OCI-LY7 (cell line): Measurements from ENCODE around the gene TFF2. TPM values are rescaled to one million over a fixed set of nuclear protein-coding genes. Genes with fewer than 3 reads are reported as not detected.

ENCODE experiments used
- BruUV-seq: library from RNA; stranded (reverse); fragments of 400-500 nt; replicated peaks from 2 replicates; lab custom pipeline; 2021; lab: Mats Ljungman, UMichigan
- CTCF ChIA-PET: fragments of 300-600 bp; sonication (Branson Sonifier 250); formaldehyde crosslinking; loops from one replicate; lab custom pipeline; 2022; ENCODE audit warnings: antibody characterized with exemption; ENCODE audit not compliant: unreplicated experiment; lab: Charles Lee
- POLR2A ChIA-PET: fragments of 300-600 bp; sonication (Branson Sonifier 250); formaldehyde crosslinking; loops from one replicate; lab custom pipeline; 2022; ENCODE audit warnings: antibody characterized with exemption; lab: Charles Lee
- DNase-seq: peaks from one replicate; pipeline ENCODE4 v3.0.0-alpha.2; 2015; ENCODE audit warnings: low spot score
- H2AFZ ChIP-seq: fragments of 200-600 bp; sonication (generic), shearing (Covaris generic); 2 replicates; pipeline ENCODE4 v1.6.1; 2014; ENCODE audit warnings: mild to moderate bottlenecking, antibody characterized with exemption, low read length, moderate library complexity
- H3K27ac ChIP-seq: fragments of 200-600 bp; sonication (generic); 2 replicates; pipeline ENCODE4 v1.5.1; 2014; ENCODE audit warnings: mixed run types, low read depth, mild to moderate bottlenecking, moderate library complexity, low read length, inconsistent platforms; ENCODE audit not compliant: poor library complexity, severe bottlenecking
- H3K36me3 ChIP-seq: fragments of 200-600 bp; sonication (generic); 2 replicates; pipeline ENCODE4 v1.6.1; 2014; ENCODE audit warnings: mild to moderate bottlenecking, antibody characterized with exemption, low read length, moderate library complexity, mixed read lengths; ENCODE audit not compliant: insufficient read depth
- H3K4me1 ChIP-seq: fragments of 200-600 bp; sonication (generic); 2 replicates; pipeline ENCODE4 v1.5.1; 2014; ENCODE audit warnings: mild to moderate bottlenecking, low read length; ENCODE audit not compliant: insufficient read depth, poor library complexity, severe bottlenecking
- H3K4me2 ChIP-seq: fragments of 200-600 bp; sonication (generic); 2 replicates; pipeline ENCODE4 v1.6.1; 2014; ENCODE audit warnings: mild to moderate bottlenecking, low read length
- H3K4me3 ChIP-seq: fragments of 200-600 bp; sonication (generic); 2 replicates; pipeline ENCODE4 v1.5.1; 2014; ENCODE audit warnings: mild to moderate bottlenecking, low read depth, low read length; ENCODE audit not compliant: poor library complexity, severe bottlenecking
- H3K79me2 ChIP-seq: fragments of 200-600 bp; sonication (generic); 2 replicates; pipeline ENCODE4 v1.6.1; 2016; ENCODE audit warnings: low read depth, mild to moderate bottlenecking, low read length, moderate library complexity, mixed read lengths; ENCODE audit not compliant: insufficient read depth
- H3K9me2 ChIP-seq: fragments of 200-600 bp; sonication (generic); 2 replicates; pipeline ENCODE4 v1.6.1; 2016; ENCODE audit warnings: mild to moderate bottlenecking, low read length, mixed read lengths; ENCODE audit not compliant: insufficient read depth
- H3K9me3 ChIP-seq: fragments of 200-600 bp; sonication (generic); 2 replicates; pipeline ENCODE4 v1.6.1; 2014; ENCODE audit warnings: mild to moderate bottlenecking, mixed run types, low read length, mixed read lengths
- H4K20me1 ChIP-seq: fragments of 200-600 bp; sonication (generic); 2 replicates; pipeline ENCODE4 v1.6.1; 2014; ENCODE audit warnings: mild to moderate bottlenecking, antibody characterized with exemption, low read length, moderate library complexity, mixed read lengths; ENCODE audit not compliant: insufficient read depth
- EZH2phosphoT487 ChIP-seq: fragments of 200-600 bp; sonication (generic); IDR thresholded peaks from 2 replicates; pipeline ENCODE4 v1.6.1; 2018; ENCODE audit warnings: low read depth, borderline replicate concordance, mild to moderate bottlenecking, mixed run types, antibody characterized with exemption, low read length, moderate library complexity, mixed read lengths
- intact Hi-C: fragments of 100-400 bp; cut with micrococcal nuclease; formaldehyde crosslinking; loops from one replicate; pipeline ENCODE4 v1.10.0; 2022; ENCODE audit not compliant: unreplicated experiment
- total RNA-seq, 2 experiments: library from RNA; depleted of rRNA in 1 of 2; stranded (reverse); fragments of >200 nt in 1 of 2; shearing (Covaris generic) in 1 of 2; gene quantifications; 2 replicates each; pipeline ENCODE4 v1.2.3, GENCODE V29; 2014 to 2022
- TF ChIP-seq, protein P1 (sequence below): fragments of 200-600 bp; sonication (generic); conservative IDR thresholded peaks from 2 replicates; pipeline ENCODE4 v1.5.1; 2014; ENCODE audit warnings: mild to moderate bottlenecking, antibody characterized with exemption, low read length, moderate library complexity, mixed read lengths

TFF2 gene
- total RNA-seq, 2 experiments from 2014 or later, result not detected

GRCh38 chr21:42304556-42305454 lies 46.0 kb downstream of the TFF2 start:
- no peaks in the 10 kb centered on the region for H3K79me2 ChIP-seq
- intact Hi-C loops, result loop anchor here (5.0 kb wide), 1 partner anchor 158 kb away; no protein-coding TSS in a partner anchor
- POLR2A ChIA-PET, result interaction anchor here (1.2 kb wide), 1 partner anchor 9 kb away, joined by 3 read pairs; no protein-coding TSS in a partner anchor

DNA sequence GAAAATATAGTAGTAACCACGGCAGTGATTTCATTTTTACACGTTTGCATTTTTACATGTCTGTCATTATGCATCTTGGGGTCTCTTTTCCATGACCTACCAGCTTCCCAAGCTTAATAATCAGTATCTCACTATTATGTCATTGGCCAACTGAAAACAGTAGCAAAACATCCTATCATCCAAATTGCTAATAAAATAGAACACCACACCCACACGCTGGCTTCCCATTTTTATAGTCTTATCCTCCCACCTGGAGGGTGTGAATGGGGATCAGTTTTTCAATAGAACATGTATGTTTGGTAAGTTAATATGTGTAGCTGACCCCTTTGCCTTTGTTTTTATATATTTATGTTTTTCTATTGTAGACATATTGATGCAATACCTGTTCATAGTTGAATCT lies 47.4 kb downstream of the TFF2 start:
- CTCF ChIA-PET, result no interaction called here
- H3K4me2 ChIP-seq, result no peak overlapping the region
- H3K79me2 ChIP-seq, result no peaks in the 10 kb centered on the region
- H3K9me2 ChIP-seq, result no peaks in the 10 kb centered on the region
- no peak for TF ChIP-seq EZH2phosphoT487
- TF ChIP-seq, protein P1, sequence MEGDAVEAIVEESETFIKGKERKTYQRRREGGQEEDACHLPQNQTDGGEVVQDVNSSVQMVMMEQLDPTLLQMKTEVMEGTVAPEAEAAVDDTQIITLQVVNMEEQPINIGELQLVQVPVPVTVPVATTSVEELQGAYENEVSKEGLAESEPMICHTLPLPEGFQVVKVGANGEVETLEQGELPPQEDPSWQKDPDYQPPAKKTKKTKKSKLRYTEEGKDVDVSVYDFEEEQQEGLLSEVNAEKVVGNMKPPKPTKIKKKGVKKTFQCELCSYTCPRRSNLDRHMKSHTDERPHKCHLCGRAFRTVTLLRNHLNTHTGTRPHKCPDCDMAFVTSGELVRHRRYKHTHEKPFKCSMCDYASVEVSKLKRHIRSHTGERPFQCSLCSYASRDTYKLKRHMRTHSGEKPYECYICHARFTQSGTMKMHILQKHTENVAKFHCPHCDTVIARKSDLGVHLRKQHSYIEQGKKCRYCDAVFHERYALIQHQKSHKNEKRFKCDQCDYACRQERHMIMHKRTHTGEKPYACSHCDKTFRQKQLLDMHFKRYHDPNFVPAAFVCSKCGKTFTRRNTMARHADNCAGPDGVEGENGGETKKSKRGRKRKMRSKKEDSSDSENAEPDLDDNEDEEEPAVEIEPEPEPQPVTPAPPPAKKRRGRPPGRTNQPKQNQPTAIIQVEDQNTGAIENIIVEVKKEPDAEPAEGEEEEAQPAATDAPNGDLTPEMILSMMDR, result no peak
- H4K20me1 ChIP-seq, result no peaks in the 10 kb centered on the region
- H3K36me3 ChIP-seq, result no peaks in the 10 kb centered on the region
- intact Hi-C loops, result no loop called here
- H2AFZ ChIP-seq, result no peak overlapping the region
- DNase-seq, result no peak
- H3K4me3 ChIP-seq, result no peak overlapping the region
- no TSS peak for BruUV-seq
- H3K4me1 ChIP-seq, result peaks cover 7% of the 10 kb centered on the region
- no peak overlapping the region for H3K27ac ChIP-seq
- POLR2A ChIA-PET, result interaction anchor here (1.0 kb wide), 1 partner anchor 12 kb away, joined by 3 read pairs; no protein-coding TSS in a partner anchor
- no peaks in the 10 kb centered on the region for H3K9me3 ChIP-seq

More at GRCh38 chr21:42304556-42305454, 46.0 kb downstream of the TFF2 start:
- no peaks in the 10 kb centered on the region for H3K9me2 ChIP-seq
- TF ChIP-seq EZH2phosphoT487, result no peak
- TF ChIP-seq, protein P1, result no peak
- H3K4me1 ChIP-seq, result peaks cover 15% of the 10 kb centered on the region
- no peak overlapping the region for H2AFZ ChIP-seq
- no peak overlapping the region for H3K27ac ChIP-seq
- H3K4me3 ChIP-seq, result no peak overlapping the region
- DNase-seq, result no peak
- H3K36me3 ChIP-seq, result no peaks in the 10 kb centered on the region
- H3K9me3 ChIP-seq, result no peaks in the 10 kb centered on the region
- no peaks in the 10 kb centered on the region for H4K20me1 ChIP-seq
- CTCF ChIA-PET, result no interaction called here
- no TSS peak for BruUV-seq
- no peak overlapping the region for H3K4me2 ChIP-seq

GRCh38 chr21:42302794-42303193 lies 48.0 kb downstream of the TFF2 start:
- POLR2A ChIA-PET, result interaction anchor here (1.0 kb wide), 1 partner anchor 12 kb away, joined by 3 read pairs; no protein-coding TSS in a partner anchor
- Histone ChIP-seq H3K4me2 (no peak overlapping the region), H3K9me2 (no peaks in the 10 kb centered on the region), H3K9me3 (no peaks in the 10 kb centered on the region), H3K79me2 (no peaks in the 10 kb centered on the region), H3K36me3 (peaks cover 2% of the 10 kb centered on the region; the same call in 1 of the 2 replicates), H2AFZ (no peak overlapping the region), H4K20me1 (no peaks in the 10 kb centered on the region), H3K4me1 (peaks cover 7% of the 10 kb centered on the region), H3K4me3 (no peak overlapping the region), H3K27ac (no peak overlapping the region)
- intact Hi-C loops, result no loop called here
- DNase-seq, result no peak
- no peak for TF ChIP-seq EZH2phosphoT487
- TF ChIP-seq, protein P1, result no peak
- no TSS peak for BruUV-seq
- CTCF ChIA-PET, result no interaction called here
